ENCODE measurements around the gene NFE2L2.
"Not testable (repeated sequence)": the region's sequence is repeated elsewhere in the genome, so short reads cannot be mapped to it uniquely, and the experiment has no call there.

The NFE2L2 gene

DNA sequence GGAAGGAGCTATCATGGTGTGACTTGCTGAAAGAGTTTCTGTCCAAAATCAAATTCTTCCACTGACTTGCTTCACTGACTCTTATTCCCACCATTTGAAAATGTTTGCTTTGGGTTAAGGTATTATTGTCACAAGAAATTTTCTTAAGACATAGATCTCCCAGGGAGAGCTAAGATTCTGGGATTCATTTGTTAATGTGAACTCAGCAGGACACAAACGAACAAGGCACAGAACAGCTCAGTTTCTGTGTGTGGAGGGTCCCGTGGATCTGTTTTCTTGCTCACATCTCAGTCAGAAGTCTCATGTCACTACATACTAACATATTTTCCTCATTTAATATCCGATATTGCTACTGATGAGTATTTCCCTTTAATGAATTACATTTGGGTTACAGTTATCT, 60.1 kb downstream of the NFE2L2 start:
- no peak overlapping the region for H3K4me3 ChIP-seq (ENCODE audit: control insufficient read depth, low read depth, low read length)
- no peak for DNase-seq (ENCODE audit: low read depth)
- TF ChIP-seq CTCF (IDR thresholded peaks at IDR 0.05; ENCODE audit: control insufficient read depth, insufficient read depth, low read depth, low read length, missing control alignments), result no peak

- H3K4me3 ChIP-seq (ENCODE audit: control insufficient read depth, low read depth, low read length), result no peak overlapping the region
- DNase-seq (ENCODE audit: low read depth), result no peak
- no peak for TF ChIP-seq CTCF (IDR thresholded peaks at IDR 0.05; ENCODE audit: control insufficient read depth, insufficient read depth, low read depth, low read length, missing control alignments)
Observed at GRCh38 chr2:177201919-177202346, 62.6 kb downstream of the NFE2L2 start.

- H3K4me3 ChIP-seq (ENCODE audit: control insufficient read depth, low read depth, low read length); DNase-seq (ENCODE audit: low read depth): not testable (repeated sequence)
Observed at GRCh38 chr2:177200419-177200818, 64.1 kb downstream of the NFE2L2 start.

GRCh38 chr2:177195194-177195593, 69.3 kb downstream of the NFE2L2 start:
- no peak for TF ChIP-seq CTCF (IDR thresholded peaks at IDR 0.05; ENCODE audit: control insufficient read depth, insufficient read depth, low read depth, low read length, missing control alignments)
- H3K4me3 ChIP-seq (ENCODE audit: control insufficient read depth, low read depth, low read length), result no peak overlapping the region
- no peak for DNase-seq (ENCODE audit: low read depth)

DNA sequence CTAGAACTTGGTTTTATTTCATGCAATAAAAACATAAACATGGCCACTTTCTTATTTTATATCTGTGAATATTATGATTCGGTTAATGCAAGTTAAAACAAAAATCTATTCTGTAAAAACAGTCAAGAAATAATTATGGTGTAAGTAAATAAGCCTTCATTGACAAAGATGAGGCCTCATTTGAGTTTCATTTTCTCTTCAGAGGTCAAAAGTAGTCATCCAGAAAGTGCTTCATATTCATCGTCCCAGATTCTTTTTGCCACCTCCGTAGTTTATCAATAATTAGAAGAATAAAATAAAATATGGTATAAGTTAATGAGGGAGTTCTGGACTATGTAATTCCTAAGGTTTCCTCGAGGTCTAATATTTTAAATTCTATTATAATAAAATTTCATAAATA, 71.3 kb downstream of the NFE2L2 start:
- no peak for TF ChIP-seq CTCF (IDR thresholded peaks at IDR 0.05; ENCODE audit: control insufficient read depth, insufficient read depth, low read depth, low read length, missing control alignments)
- DNase-seq (ENCODE audit: low read depth), result no peak
- H3K4me3 ChIP-seq (ENCODE audit: control insufficient read depth, low read depth, low read length), result no peak overlapping the region

DNA sequence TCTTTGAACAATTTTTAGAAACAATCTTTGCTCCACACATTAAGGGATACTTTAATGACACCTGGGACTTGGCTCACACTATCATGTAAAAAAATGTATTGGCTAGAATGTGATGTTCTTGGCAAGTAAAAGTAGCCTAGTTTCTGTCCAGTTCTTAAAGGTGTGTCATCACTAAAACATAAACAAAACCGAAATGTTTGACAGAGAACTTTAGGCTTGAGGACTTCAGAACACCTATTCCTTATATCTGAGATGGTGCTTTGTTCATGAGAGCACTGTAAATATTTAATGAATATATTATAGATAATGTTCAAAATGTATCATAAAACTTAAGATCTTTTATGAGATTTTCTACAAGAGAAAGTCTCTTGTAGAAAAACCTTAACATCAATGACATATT, 71.7 kb downstream of the NFE2L2 start:
- no peak for DNase-seq (ENCODE audit: low read depth)
- no peak for TF ChIP-seq CTCF (IDR thresholded peaks at IDR 0.05; ENCODE audit: control insufficient read depth, insufficient read depth, low read depth, low read length, missing control alignments)
- no peak overlapping the region for H3K4me3 ChIP-seq (ENCODE audit: control insufficient read depth, low read depth, low read length)

GRCh38 chr2:177190941-177191340, 73.6 kb downstream of the NFE2L2 start:
- no peak for DNase-seq (ENCODE audit: low read depth)
- H3K4me3 ChIP-seq (ENCODE audit: control insufficient read depth, low read depth, low read length), result no peak overlapping the region
- TF ChIP-seq CTCF (IDR thresholded peaks at IDR 0.05; ENCODE audit: control insufficient read depth, insufficient read depth, low read depth, low read length, missing control alignments), result no peak

All from AG09309 (cell line).